OCI-LY7 (cell line): ENCODE results near the gene FNDC5. TPM values are rescaled to one million over a fixed set of nuclear protein-coding genes. Genes with fewer than 3 reads are reported as not detected.

Experiments used
- BruUV-seq: library from RNA; stranded (reverse); fragments of 400-500 nt; replicated peaks from 2 replicates; lab custom pipeline; 2021; lab: Mats Ljungman, UMichigan
- CTCF ChIA-PET: fragments of 300-600 bp; sonication (Branson Sonifier 250); formaldehyde crosslinking; loops from one replicate; lab custom pipeline; 2022; ENCODE audit warnings: antibody characterized with exemption; ENCODE audit not compliant: unreplicated experiment; lab: Charles Lee
- POLR2A ChIA-PET: fragments of 300-600 bp; sonication (Branson Sonifier 250); formaldehyde crosslinking; loops from one replicate; lab custom pipeline; 2022; ENCODE audit warnings: antibody characterized with exemption; lab: Charles Lee
- DNase-seq: peaks from one replicate; pipeline ENCODE4 v3.0.0-alpha.2; 2015; ENCODE audit warnings: low spot score
- H2AFZ ChIP-seq: fragments of 200-600 bp; sonication (generic), shearing (Covaris generic); 2 replicates; pipeline ENCODE4 v1.6.1; 2014; ENCODE audit warnings: mild to moderate bottlenecking, antibody characterized with exemption, low read length, moderate library complexity
- H3K27ac ChIP-seq: fragments of 200-600 bp; sonication (generic); 2 replicates; pipeline ENCODE4 v1.5.1; 2014; ENCODE audit warnings: mixed run types, low read depth, mild to moderate bottlenecking, moderate library complexity, low read length, inconsistent platforms; ENCODE audit not compliant: poor library complexity, severe bottlenecking
- H3K36me3 ChIP-seq: fragments of 200-600 bp; sonication (generic); 2 replicates; pipeline ENCODE4 v1.6.1; 2014; ENCODE audit warnings: mild to moderate bottlenecking, antibody characterized with exemption, low read length, moderate library complexity, mixed read lengths; ENCODE audit not compliant: insufficient read depth
- H3K4me1 ChIP-seq: fragments of 200-600 bp; sonication (generic); 2 replicates; pipeline ENCODE4 v1.5.1; 2014; ENCODE audit warnings: mild to moderate bottlenecking, low read length; ENCODE audit not compliant: insufficient read depth, poor library complexity, severe bottlenecking
- H3K4me2 ChIP-seq: fragments of 200-600 bp; sonication (generic); 2 replicates; pipeline ENCODE4 v1.6.1; 2014; ENCODE audit warnings: mild to moderate bottlenecking, low read length
- H3K4me3 ChIP-seq: fragments of 200-600 bp; sonication (generic); 2 replicates; pipeline ENCODE4 v1.5.1; 2014; ENCODE audit warnings: mild to moderate bottlenecking, low read depth, low read length; ENCODE audit not compliant: poor library complexity, severe bottlenecking
- H3K79me2 ChIP-seq: fragments of 200-600 bp; sonication (generic); 2 replicates; pipeline ENCODE4 v1.6.1; 2016; ENCODE audit warnings: low read depth, mild to moderate bottlenecking, low read length, moderate library complexity, mixed read lengths; ENCODE audit not compliant: insufficient read depth
- H3K9me2 ChIP-seq: fragments of 200-600 bp; sonication (generic); 2 replicates; pipeline ENCODE4 v1.6.1; 2016; ENCODE audit warnings: mild to moderate bottlenecking, low read length, mixed read lengths; ENCODE audit not compliant: insufficient read depth
- H3K9me3 ChIP-seq: fragments of 200-600 bp; sonication (generic); 2 replicates; pipeline ENCODE4 v1.6.1; 2014; ENCODE audit warnings: mild to moderate bottlenecking, mixed run types, low read length, mixed read lengths
- H4K20me1 ChIP-seq: fragments of 200-600 bp; sonication (generic); 2 replicates; pipeline ENCODE4 v1.6.1; 2014; ENCODE audit warnings: mild to moderate bottlenecking, antibody characterized with exemption, low read length, moderate library complexity, mixed read lengths; ENCODE audit not compliant: insufficient read depth
- EZH2phosphoT487 ChIP-seq: fragments of 200-600 bp; sonication (generic); IDR thresholded peaks from 2 replicates; pipeline ENCODE4 v1.6.1; 2018; ENCODE audit warnings: low read depth, borderline replicate concordance, mild to moderate bottlenecking, mixed run types, antibody characterized with exemption, low read length, moderate library complexity, mixed read lengths
- intact Hi-C: fragments of 100-400 bp; cut with micrococcal nuclease; formaldehyde crosslinking; loops from one replicate; pipeline ENCODE4 v1.10.0; 2022; ENCODE audit not compliant: unreplicated experiment
- total RNA-seq, 2 experiments: library from RNA; depleted of rRNA in 1 of 2; stranded (reverse); fragments of >200 nt in 1 of 2; shearing (Covaris generic) in 1 of 2; gene quantifications; 2 replicates each; pipeline ENCODE4 v1.2.3, GENCODE V29; 2014 to 2022
- TF ChIP-seq, protein P1 (sequence below): fragments of 200-600 bp; sonication (generic); conservative IDR thresholded peaks from 2 replicates; pipeline ENCODE4 v1.5.1; 2014; ENCODE audit warnings: mild to moderate bottlenecking, antibody characterized with exemption, low read length, moderate library complexity, mixed read lengths

FNDC5 gene
- total RNA-seq, 2 experiments from 2014 or later, result not detected

DNA sequence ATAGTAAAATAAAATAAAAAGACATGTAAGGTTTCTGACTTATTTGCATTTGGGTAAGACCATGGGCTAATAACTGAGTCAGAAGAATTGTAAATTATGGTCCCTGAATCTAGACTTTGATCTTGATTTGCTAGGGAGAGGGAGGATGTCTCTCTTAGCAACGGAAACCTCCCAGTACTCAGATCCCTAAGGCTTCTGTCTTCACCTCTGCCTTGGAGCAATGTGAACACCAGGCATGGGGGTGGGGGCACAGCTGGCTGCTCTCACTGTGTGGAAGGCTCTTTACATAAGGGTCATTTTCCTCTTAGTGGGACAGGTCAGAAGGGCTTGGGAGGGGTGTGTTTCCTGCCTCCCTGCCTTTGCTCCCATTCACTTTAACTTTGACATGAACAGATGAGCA, 47.5 kb upstream of the FNDC5 start:
- Histone ChIP-seq H3K79me2 (no peaks in the 10 kb centered on the region), H3K4me1 (no peaks in the 10 kb centered on the region), H3K9me3 (no peaks in the 10 kb centered on the region), H3K4me2 (no peak overlapping the region), H3K27ac (no peak overlapping the region), H2AFZ (no peak overlapping the region), H3K9me2 (no peaks in the 10 kb centered on the region), H4K20me1 (no peaks in the 10 kb centered on the region), H3K4me3 (no peak overlapping the region), H3K36me3 (no peaks in the 10 kb centered on the region)
- TF ChIP-seq EZH2phosphoT487, result no peak
- BruUV-seq, result no TSS peak
- ChIA-PET CTCF (no interaction called here), POLR2A (interaction anchor here (0.5 kb wide), 1 partner anchor 42 kb away, joined by 3 read pairs; no protein-coding TSS in a partner anchor)
- no peak for DNase-seq
- intact Hi-C loops, result no loop called here

DNA sequence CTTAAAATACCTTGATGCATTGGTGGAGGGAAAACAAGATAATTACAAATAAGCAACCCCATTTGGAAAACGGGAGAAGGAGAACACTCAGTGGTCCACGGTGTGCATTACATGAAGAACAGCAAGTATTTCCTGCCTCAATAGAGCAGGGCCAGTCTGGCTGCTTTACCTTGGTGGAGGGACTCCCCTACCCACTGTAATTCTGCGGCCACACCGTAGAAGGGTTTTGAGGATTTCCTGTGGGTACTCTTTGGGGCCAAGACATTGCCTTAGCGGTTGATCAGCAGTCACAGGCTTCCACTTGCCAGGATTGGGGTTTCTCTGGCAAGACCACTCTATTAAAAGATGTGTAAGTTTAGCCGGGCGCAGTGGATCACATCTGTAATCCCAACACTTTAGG, 46.8 kb upstream of the FNDC5 start:
- Histone ChIP-seq H3K27ac (no peak overlapping the region), H3K9me2 (no peaks in the 10 kb centered on the region), H3K36me3 (no peaks in the 10 kb centered on the region), H2AFZ (no peak overlapping the region), H3K79me2 (no peaks in the 10 kb centered on the region), H3K9me3 (no peaks in the 10 kb centered on the region), H3K4me3 (no peak overlapping the region), H3K4me2 (no peak overlapping the region), H4K20me1 (no peaks in the 10 kb centered on the region), H3K4me1 (no peaks in the 10 kb centered on the region)
- ChIA-PET CTCF (no interaction called here), POLR2A (no interaction called here)
- TF ChIP-seq, protein P1, sequence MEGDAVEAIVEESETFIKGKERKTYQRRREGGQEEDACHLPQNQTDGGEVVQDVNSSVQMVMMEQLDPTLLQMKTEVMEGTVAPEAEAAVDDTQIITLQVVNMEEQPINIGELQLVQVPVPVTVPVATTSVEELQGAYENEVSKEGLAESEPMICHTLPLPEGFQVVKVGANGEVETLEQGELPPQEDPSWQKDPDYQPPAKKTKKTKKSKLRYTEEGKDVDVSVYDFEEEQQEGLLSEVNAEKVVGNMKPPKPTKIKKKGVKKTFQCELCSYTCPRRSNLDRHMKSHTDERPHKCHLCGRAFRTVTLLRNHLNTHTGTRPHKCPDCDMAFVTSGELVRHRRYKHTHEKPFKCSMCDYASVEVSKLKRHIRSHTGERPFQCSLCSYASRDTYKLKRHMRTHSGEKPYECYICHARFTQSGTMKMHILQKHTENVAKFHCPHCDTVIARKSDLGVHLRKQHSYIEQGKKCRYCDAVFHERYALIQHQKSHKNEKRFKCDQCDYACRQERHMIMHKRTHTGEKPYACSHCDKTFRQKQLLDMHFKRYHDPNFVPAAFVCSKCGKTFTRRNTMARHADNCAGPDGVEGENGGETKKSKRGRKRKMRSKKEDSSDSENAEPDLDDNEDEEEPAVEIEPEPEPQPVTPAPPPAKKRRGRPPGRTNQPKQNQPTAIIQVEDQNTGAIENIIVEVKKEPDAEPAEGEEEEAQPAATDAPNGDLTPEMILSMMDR, result no peak
- no peak for TF ChIP-seq EZH2phosphoT487
- intact Hi-C loops, result no loop called here
- no TSS peak for BruUV-seq
- no peak for DNase-seq

DNA sequence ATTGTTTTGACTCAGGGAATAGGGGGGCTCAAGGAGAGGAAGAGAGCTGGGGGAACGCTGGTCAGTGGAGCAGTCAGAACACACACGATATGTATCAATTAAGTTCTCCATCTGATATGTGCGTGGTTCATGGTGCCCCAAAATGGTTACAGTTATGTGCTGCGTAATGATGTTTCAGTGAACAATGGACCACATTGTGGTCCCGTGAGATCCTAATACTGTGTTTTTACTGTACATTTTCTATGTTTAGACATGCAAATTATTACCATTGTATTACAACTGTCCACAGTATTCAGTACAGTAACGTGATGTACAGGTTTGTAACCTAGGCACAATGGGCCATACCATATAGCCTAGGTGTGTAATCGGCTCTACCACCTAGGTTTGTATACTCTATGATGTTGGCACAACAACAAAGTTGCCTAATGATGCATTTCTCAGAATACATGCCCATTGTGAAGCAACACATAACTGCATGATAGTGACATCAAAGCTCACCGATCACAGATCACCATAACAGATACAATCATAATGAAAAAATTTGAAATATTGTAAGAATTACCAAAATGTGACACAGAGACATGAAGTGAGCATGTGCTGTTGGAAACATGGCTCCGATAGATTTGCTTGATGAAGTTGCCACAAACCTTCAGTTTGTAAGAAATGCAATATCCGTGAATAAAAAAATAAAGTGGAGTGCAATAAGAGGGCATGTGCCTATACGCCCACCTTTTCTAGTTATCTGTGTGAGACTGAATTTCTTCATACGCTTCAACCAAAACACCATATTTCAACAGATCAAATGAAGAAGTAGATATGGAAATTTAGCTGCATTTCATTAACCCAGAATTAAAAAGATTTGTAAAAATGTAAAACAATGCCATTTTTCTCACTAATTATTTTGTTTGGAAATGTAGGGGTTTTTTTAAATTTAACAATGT, 45.3 kb upstream of the FNDC5 start:
- no peak overlapping the region for H3K27ac ChIP-seq
- no peaks in the 10 kb centered on the region for H3K36me3 ChIP-seq
- intact Hi-C loops, result no loop called here
- H4K20me1 ChIP-seq, result no peaks in the 10 kb centered on the region
- H3K4me2 ChIP-seq, result no peak overlapping the region
- ChIA-PET POLR2A (no interaction called here), CTCF (no interaction called here)
- DNase-seq, result no peak
- no peaks in the 10 kb centered on the region for H3K4me1 ChIP-seq
- H3K4me3 ChIP-seq, result no peak overlapping the region
- H3K9me2 ChIP-seq, result no peaks in the 10 kb centered on the region
- H2AFZ ChIP-seq, result no peak overlapping the region
- TF ChIP-seq EZH2phosphoT487, result no peak
- TF ChIP-seq, protein P1, result no peak
- H3K9me3 ChIP-seq, result no peaks in the 10 kb centered on the region
- BruUV-seq, result no TSS peak
- H3K79me2 ChIP-seq, result no peaks in the 10 kb centered on the region
